IMR-90 (cell line): ENCODE measurements around the gene ZNF350. TPM values are rescaled to one million over a fixed set of nuclear protein-coding genes. Genes with fewer than 3 reads are reported as not detected.

ENCODE experiments used
- ATAC-seq: fragments of 200-7000 bp; cut with Tn5 transposase; 2 replicates; pipeline ENCODE4 v1.9.1; 2020; ENCODE audit warnings: low read depth, mild to moderate bottlenecking, moderate library complexity
- Bru-seq: library from RNA; stranded (reverse); fragments of 400-500 nt; gene quantifications from one replicate; lab custom pipeline; 2021; lab: Mats Ljungman, UMichigan
- BruChase-seq, 2 experiments: library from RNA; stranded (reverse); fragments of 400-500 nt; gene quantifications; one replicate each; lab custom pipeline; 2021; lab: Mats Ljungman, UMichigan
- BruUV-seq: library from RNA; stranded (reverse); fragments of 400-500 nt; replicated peaks from 2 replicates; lab custom pipeline; 2021; lab: Mats Ljungman, UMichigan
- CTCF ChIA-PET: fragments of 300-600 bp; formaldehyde crosslinking; extraction: SDS; loops from one replicate; lab custom pipeline; 2021; ENCODE audit warnings: antibody characterized with exemption; lab: Yijun Ruan, JAX
- POLR2A ChIA-PET: fragments of 300-600 bp; sonication (Branson Sonifier 250); formaldehyde crosslinking; loops from one replicate; lab custom pipeline; 2022; ENCODE audit warnings: antibody characterized with exemption; ENCODE audit not compliant: unreplicated experiment; lab: Charles Lee
- DNase-seq: peaks from one replicate; pipeline ENCODE4 v3.0.0; 2013
- H2AFZ ChIP-seq: replicated peaks from 2 replicates; pipeline ENCODE3; 2013; ENCODE audit warnings: low read length, mild to moderate bottlenecking; ENCODE audit not compliant: poor library complexity
- H2AK5ac ChIP-seq: 2 replicates; pipeline ENCODE4 v1.6.1; 2013; ENCODE audit warnings: low read depth, low read length, inconsistent platforms
- H2AK9ac ChIP-seq: replicated peaks from 2 replicates; pipeline ENCODE3; 2013; ENCODE audit warnings: mild to moderate bottlenecking, low read depth, low read length, moderate library complexity; ENCODE audit not compliant: poor library complexity
- H2BK120ac ChIP-seq: 2 replicates; pipeline ENCODE4 v1.6.1; 2013; ENCODE audit warnings: low read depth, low read length, inconsistent platforms
- H2BK15ac ChIP-seq: 3 replicates; pipeline ENCODE4 v1.6.1; 2013; ENCODE audit warnings: low read depth, low read length, inconsistent platforms
- H2BK20ac ChIP-seq: 2 replicates; pipeline ENCODE4 v1.6.1; 2013; ENCODE audit warnings: low read depth, mild to moderate bottlenecking, inconsistent platforms, low read length, moderate library complexity
- H2BK5ac ChIP-seq: 2 replicates; pipeline ENCODE4 v1.6.1; 2013; ENCODE audit warnings: mild to moderate bottlenecking, low read depth, low read length, inconsistent platforms; ENCODE audit not compliant: poor library complexity, severe bottlenecking
- H3K14ac ChIP-seq: replicated peaks from 2 replicates; pipeline ENCODE4 v1.6.1; 2013; ENCODE audit warnings: low read depth, low read length, inconsistent platforms
- H3K18ac ChIP-seq: 2 replicates; pipeline ENCODE4 v1.6.1; 2013; ENCODE audit warnings: low read depth, low read length, control low read depth
- H3K23ac ChIP-seq: 2 replicates; pipeline ENCODE4 v1.6.1; 2013; ENCODE audit warnings: low read depth, low read length, inconsistent platforms
- H3K27ac ChIP-seq: 2 replicates; pipeline ENCODE4 v1.5.1; 2013; ENCODE audit warnings: mild to moderate bottlenecking, control low read depth, low read length; ENCODE audit not compliant: insufficient read depth
- H3K27me3 ChIP-seq: 2 replicates; pipeline ENCODE4 v1.6.1; 2013; ENCODE audit warnings: low read length; ENCODE audit not compliant: control insufficient read depth, insufficient read depth
- H3K36me3 ChIP-seq: 2 replicates; pipeline ENCODE4 v1.6.1; 2013; ENCODE audit warnings: low read length, mixed read lengths; ENCODE audit not compliant: control insufficient read depth, insufficient read depth
- H3K4ac ChIP-seq: 2 replicates; pipeline ENCODE4 v1.6.1; 2013; ENCODE audit warnings: low read depth, low read length, inconsistent platforms
- H3K4me1 ChIP-seq: 2 replicates; pipeline ENCODE4 v1.6.1; 2013; ENCODE audit warnings: low read length, mixed read lengths; ENCODE audit not compliant: control insufficient read depth, insufficient read depth
- H3K4me2 ChIP-seq: 2 replicates; pipeline ENCODE4 v1.6.1; 2013; ENCODE audit warnings: low read depth, mild to moderate bottlenecking, control low read depth, low read length, moderate library complexity
- H3K4me3 ChIP-seq: 2 replicates; pipeline ENCODE4 v1.5.1; 2013; ENCODE audit warnings: low read depth, mild to moderate bottlenecking, control low read depth, low read length, moderate library complexity; ENCODE audit not compliant: insufficient read depth
- H3K56ac ChIP-seq: 2 replicates; pipeline ENCODE4 v1.6.1; 2013; ENCODE audit warnings: low read length, inconsistent platforms; ENCODE audit not compliant: insufficient read depth; ENCODE audit errors: extremely low read depth
- H3K79me1 ChIP-seq, 2 experiments: 2 replicates each; pipeline ENCODE4 v1.6.1; 2013; ENCODE audit warnings: low read length in 2 of 2, inconsistent platforms in 1 of 2, low read depth in 1 of 2
- H3K9ac ChIP-seq: 2 replicates; pipeline ENCODE4 v1.6.1; 2013; ENCODE audit warnings: low read depth, low read length, control low read depth
- H3K9me1 ChIP-seq: 2 replicates; pipeline ENCODE4 v1.6.1; 2013; ENCODE audit warnings: low read length, inconsistent platforms; ENCODE audit not compliant: insufficient read depth
- H3K9me3 ChIP-seq: 2 replicates; pipeline ENCODE4 v1.6.1; 2013; ENCODE audit warnings: low read length; ENCODE audit not compliant: control insufficient read depth, insufficient read depth
- H4K20me1 ChIP-seq: 2 replicates; pipeline ENCODE4 v1.6.1; 2013; ENCODE audit warnings: low read length, inconsistent platforms; ENCODE audit not compliant: insufficient read depth
- H4K5ac ChIP-seq: 2 replicates; pipeline ENCODE4 v1.6.1; 2013; ENCODE audit warnings: mild to moderate bottlenecking, low read depth, low read length, control low read depth
- H4K8ac ChIP-seq, 2 experiments: 2 replicates each; pipeline ENCODE4 v1.6.1; 2013; ENCODE audit warnings: low read depth in 2 of 2, low read length in 2 of 2, control low read depth in 1 of 2, inconsistent platforms in 1 of 2
- H4K91ac ChIP-seq: 2 replicates; pipeline ENCODE4 v1.6.1; 2013; ENCODE audit warnings: low read depth, low read length, inconsistent platforms; ENCODE audit not compliant: insufficient read depth
- BHLHE40 ChIP-seq: fragments of 150-350 bp; IDR thresholded peaks from 2 replicates; pipeline ENCODE4 v1.6.1; 2016; ENCODE audit warnings: mild to moderate bottlenecking, low read depth, low read length
- CHD1 ChIP-seq: IDR thresholded peaks from 2 replicates; pipeline ENCODE4 v1.6.1; 2012; ENCODE audit warnings: low read depth, low read length, improper control_type of control experiment
- FOS ChIP-seq: fragments of 150-350 bp; IDR thresholded peaks from 2 replicates; pipeline ENCODE4 v1.6.1; 2016; ENCODE audit warnings: low read depth, low read length
- MAFK ChIP-seq: IDR thresholded peaks from 2 replicates; pipeline ENCODE4 v1.6.1; 2012; ENCODE audit warnings: low read depth, low read length, improper control_type of control experiment
- MAZ ChIP-seq: IDR thresholded peaks from 2 replicates; pipeline ENCODE4 v1.6.1; 2012; ENCODE audit warnings: low read depth, mild to moderate bottlenecking, low read length, improper control_type of control experiment, moderate library complexity, borderline replicate concordance
- MXI1 ChIP-seq: IDR thresholded peaks from 2 replicates; pipeline ENCODE4 v1.6.1; 2012; ENCODE audit warnings: low read depth, mild to moderate bottlenecking, low read length, moderate library complexity, borderline replicate concordance
- POLR2A ChIP-seq: IDR thresholded peaks from 2 replicates; pipeline ENCODE4 v1.6.1; 2012; ENCODE audit warnings: mild to moderate bottlenecking, low read depth, low read length
- RAD21 ChIP-seq: IDR thresholded peaks from 2 replicates; pipeline ENCODE4 v1.6.1; 2012; ENCODE audit warnings: low read length, improper control_type of control experiment
- RCOR1 ChIP-seq: IDR thresholded peaks from 2 replicates; pipeline ENCODE4 v1.6.1; 2012; ENCODE audit warnings: mild to moderate bottlenecking, low read length, improper control_type of control experiment; ENCODE audit not compliant: insufficient replicate concordance
- RFX5 ChIP-seq: IDR thresholded peaks from 2 replicates; pipeline ENCODE4 v1.8.0; 2012; ENCODE audit warnings: low read depth, mild to moderate bottlenecking, low read length, moderate library complexity
- SMC3 ChIP-seq: fragments of 150-350 bp; IDR thresholded peaks from 2 replicates; pipeline ENCODE4 v1.6.1; 2016; ENCODE audit warnings: low read depth, mild to moderate bottlenecking, antibody characterized with exemption, low read length, moderate library complexity
- WGBS, 2 experiments: methylation state at CpG; one replicate each; pipeline versions ENCODE4 v1.1.5 to v1.1.7; 2013; ENCODE audit warnings: missing lambda C conversion rate in 2 of 2; ENCODE audit not compliant: insufficient read length in 1 of 2; ENCODE audit errors: extremely low coverage in 2 of 2; 5-methylcytosine and 5-hydroxymethylcytosine counted together
- dilution Hi-C: fragments of 300-500 bp; cut with HindIII; formaldehyde crosslinking; loops from one replicate; pipeline ENCODE4 v1.14.3; 2018; ENCODE audit warnings: low sequenced_read_pairs; ENCODE audit not compliant: unreplicated experiment
- in situ Hi-C: fragments of 300-500 bp; cut with MboI; formaldehyde crosslinking; loops from 3 replicates; pipeline ENCODE4 v1.14.3; 2019; ENCODE audit warnings: low sequenced_read_pairs, inconsistent platforms, mixed read lengths
- intact Hi-C: fragments of 100-400 bp; cut with micrococcal nuclease; formaldehyde crosslinking; loops from 2 replicates; pipeline ENCODE4 v1.10.0; 2022
- long read RNA-seq: library from polyadenylated mRNA; unstranded; transcript quantifications from one replicate; pipeline ENCODE4 v2.0.0, GENCODE V29; 2021; ENCODE audit not compliant: unreplicated experiment
- polyA plus RNA-seq, 3 experiments: library from polyadenylated mRNA; depleted of rRNA; stranded (reverse); fragments of >200 nt; gene quantifications; 2 replicates each; pipeline ENCODE4 v1.2.3, GENCODE V29; 2012; ENCODE audit warnings: low replicate concordance in 1 of 3
- total RNA-seq: library from RNA; depleted of rRNA; stranded (reverse); fragments of >200 nt; gene quantifications from 2 replicates; pipeline ENCODE4 v1.2.3, GENCODE V29; 2012; rRNA removed

The ZNF350 gene
- total RNA-seq: 12.8 and 14.0 TPM in 2 replicates
- polyA plus RNA-seq (2012; rRNA removed): 3.7 and 4.7 TPM in 2 replicates
- 0.93 and 4.0 TPM in 2 replicates for polyA plus RNA-seq (2012; cell fraction: cytosol; rRNA removed)
- polyA plus RNA-seq (2012; cell fraction: nucleus; rRNA removed; ENCODE audit: low replicate concordance): 1.0 and 9.6 TPM in 2 replicates
- Bru-seq, nascent RNA: percentile 75 among the genes with signal in this experiment
- BruChase-seq, experiment 1, labeled RNA remaining after a 6-hour chase: percentile 57 among the genes with signal in this experiment
- percentile 55 among the genes with signal in this experiment for BruChase-seq, experiment 2, labeled RNA remaining after a 2-hour chase
- long read RNA-seq, transcript ZNF350-201 (5 exons, 2,338 nt): major isoform, 7 of 15 reads
- long read RNA-seq, partial matches to known transcripts: 0 of 15 reads
- long read RNA-seq, other reads (novel, unspliced or antisense): 5 of 15 reads

DNA sequence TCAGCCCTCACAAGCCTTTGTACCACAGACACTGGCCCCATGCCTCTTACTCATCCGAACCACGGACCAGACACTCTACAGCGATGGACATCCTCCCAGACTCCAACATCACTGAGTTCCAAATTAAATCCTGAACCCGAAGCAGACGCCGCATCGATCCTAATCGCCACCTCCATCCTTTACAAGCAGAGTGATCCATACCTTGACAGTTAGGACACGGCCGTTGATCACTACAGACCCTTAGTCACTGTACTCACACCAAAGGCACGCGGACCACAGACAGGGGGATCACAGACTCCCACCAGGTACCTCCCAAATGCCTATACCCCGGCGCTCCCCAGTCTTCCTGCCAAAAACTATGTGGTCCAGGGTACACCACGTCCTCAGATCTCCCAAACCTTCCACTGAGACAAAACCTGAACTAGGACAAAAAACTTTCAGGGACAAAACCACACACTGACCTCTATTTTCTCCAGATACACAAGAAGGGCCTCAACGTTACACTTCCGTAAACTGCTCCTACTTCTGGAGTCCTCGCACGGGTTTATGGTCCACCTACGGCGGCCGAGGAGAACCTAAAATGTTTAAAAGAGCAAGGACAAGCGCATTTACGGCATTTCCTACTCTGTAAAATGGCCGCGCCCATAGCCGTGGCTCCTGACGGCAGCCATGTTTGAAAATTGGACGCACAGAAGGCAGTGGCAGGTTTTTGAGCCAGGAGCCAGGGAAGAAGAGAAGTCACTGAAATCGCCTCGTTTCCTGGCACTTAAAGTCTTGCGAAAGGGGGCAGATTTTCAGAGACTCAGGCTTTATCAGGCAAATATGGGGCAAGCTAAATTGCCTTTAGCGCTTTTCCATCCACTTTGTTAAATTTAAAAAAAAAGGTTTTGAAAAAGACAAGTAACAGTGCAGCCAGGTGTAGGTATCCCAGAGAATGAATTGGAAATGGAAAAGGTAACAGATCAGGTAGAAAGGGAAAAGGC, at the start of gene ZNF350:
Gene ZNF350, minus strand, starts transcription at position 532 of the 983 bp plus-strand sequence. CDS start 12,480 bp downstream, outside the sequence.
- ATAC-seq (peak; percentile 100), DNase-seq (peak; percentile 97)
- Histone ChIP-seq H3K9ac (peak within 1 kb of the TSS; percentile 88), H3K4me2 (peak within 1 kb of the TSS; percentile 91), H2BK5ac (peak within 1 kb of the TSS; percentile 45), H3K23ac (0 out of 2 replicates have a peak within 1 kb of the TSS, but pooled peaks have one; percentile 40), H3K27ac (peak within 1 kb of the TSS; percentile 38), H3K27me3 (no peaks in the 10 kb centered on the region), H3K4me1 (no peaks in the 10 kb centered on the region), H2AK5ac (peak within 1 kb of the TSS; percentile 47), H2BK15ac (no peak within 1 kb of the TSS), H3K14ac (peak within 1 kb of the TSS; percentile 62), H4K8ac (peak within 1 kb of the TSS; percentile 61 to 92), H3K79me1 (peaks cover 8 to 15% of the 10 kb centered on the region in 2 experiments; a peak in 3 of 4 replicates), H3K18ac (no peak within 1 kb of the TSS), H4K91ac (peak within 1 kb of the TSS; percentile 14), H3K9me3 (peaks cover 14% of the 10 kb centered on the region), H2AK9ac (peak within 1 kb of the TSS; percentile 79), H3K4ac (peak within 1 kb of the TSS; percentile 47), H4K5ac (peak within 1 kb of the TSS; percentile 80), H3K56ac (peak within 1 kb of the TSS; percentile 63), H4K20me1 (no peaks in the 10 kb centered on the region), H2AFZ (peak within 1 kb of the TSS; percentile 88), H3K4me3 (peak within 1 kb of the TSS; percentile 93), H2BK120ac (no peak within 1 kb of the TSS), H2BK20ac (no peak within 1 kb of the TSS), H3K9me1 (no peaks in the 10 kb centered on the region), H3K36me3 (no peaks in the 10 kb centered on the region; the same call in none of the 2 replicates)
- ChIA-PET POLR2A (no interaction called here), CTCF (no interaction called here)
- intact Hi-C loops (no loop called here), dilution Hi-C loops (no loop called here), in situ Hi-C loops (no loop called here)
- peak; percentile 89; the same call in 1 of the 2 replicates for TF ChIP-seq CHD1
- 0 out of 2 replicates have a peak, but pooled peaks have one; percentile 9 for TF ChIP-seq FOS
- peak; percentile 40; the same call in 1 of the 2 replicates for TF ChIP-seq MAZ
- TF ChIP-seq RAD21: peak; percentile 11; the same call in 1 of the 2 replicates
- TF ChIP-seq RFX5: no peak
- peak; percentile 59; the same call in 1 of the 2 replicates for TF ChIP-seq MXI1
- peak; percentile 85 for TF ChIP-seq POLR2A
- TF ChIP-seq RCOR1: peak; percentile 61
- TF ChIP-seq SMC3: no peak
- TF ChIP-seq MAFK: peak; percentile 44; the same call in 1 of the 2 replicates
- peak; percentile 62 for TF ChIP-seq BHLHE40
- BruUV-seq: TSS peak; percentile 52
- WGBS, 2 experiments: 0% methylated on average over 11 of the region's 33 CpGs; no CpG with 5 or more reads in 1 of the 2 experiments
